NB4 (cell line): ENCODE results near the gene ABLIM3.

ENCODE experiments used
- DNase-seq: peaks from one replicate; pipeline ENCODE4 v3.0.0; 2010; ENCODE audit warnings: low read depth
- H3K4me3 ChIP-seq: one replicate; pipeline ENCODE4 v1.5.1; 2011; ENCODE audit warnings: mild to moderate bottlenecking, low read depth, low read length, moderate library complexity
- CTCF ChIP-seq: IDR thresholded peaks from one replicate; pipeline ENCODE4 v1.5.1; 2012; ENCODE audit warnings: low read depth, low read length
- MAX ChIP-seq: IDR thresholded peaks from 2 replicates; pipeline ENCODE4 v1.6.1; 2011; ENCODE audit warnings: low read depth, low read length
- MYC ChIP-seq: IDR thresholded peaks from 2 replicates; pipeline ENCODE4 v1.6.1; 2011; ENCODE audit warnings: low read depth, low read length
- POLR2A ChIP-seq: IDR thresholded peaks from 2 replicates; pipeline ENCODE4 v1.6.1; 2011; ENCODE audit warnings: mild to moderate bottlenecking; ENCODE audit not compliant: insufficient read length; ENCODE audit errors: extremely low read depth

ABLIM3 gene

GRCh38 chr5:149162401-149163084 lies 21.2 kb downstream of the ABLIM3 start:
- DNase-seq = no peak
- no peak overlapping the region for H3K4me3 ChIP-seq
- TF ChIP-seq POLR2A (no peak), MYC (no peak), CTCF (no peak), MAX (no peak)

DNA sequence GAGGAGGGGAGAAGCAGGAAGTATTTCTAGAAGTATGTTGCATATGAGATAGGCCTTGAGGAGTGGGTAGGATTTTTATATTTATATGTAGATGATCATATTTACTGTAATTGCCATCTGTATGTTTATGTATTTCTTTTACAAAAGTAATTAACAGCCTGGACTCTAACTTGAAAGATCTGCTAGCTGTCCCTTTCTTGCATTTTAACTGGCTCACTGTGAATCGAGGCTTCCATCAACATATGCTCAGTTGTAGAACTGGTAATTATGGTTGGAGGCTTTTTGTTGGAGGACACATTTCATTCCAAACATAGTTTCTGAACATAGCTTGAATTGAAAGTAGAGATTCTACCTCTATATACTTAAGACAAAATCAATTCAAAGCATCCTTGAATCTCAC lies 23.4 kb downstream of the ABLIM3 start:
- TF ChIP-seq CTCF (no peak), POLR2A (no peak), MYC (no peak), MAX (no peak)
- DNase-seq = no peak

DNA sequence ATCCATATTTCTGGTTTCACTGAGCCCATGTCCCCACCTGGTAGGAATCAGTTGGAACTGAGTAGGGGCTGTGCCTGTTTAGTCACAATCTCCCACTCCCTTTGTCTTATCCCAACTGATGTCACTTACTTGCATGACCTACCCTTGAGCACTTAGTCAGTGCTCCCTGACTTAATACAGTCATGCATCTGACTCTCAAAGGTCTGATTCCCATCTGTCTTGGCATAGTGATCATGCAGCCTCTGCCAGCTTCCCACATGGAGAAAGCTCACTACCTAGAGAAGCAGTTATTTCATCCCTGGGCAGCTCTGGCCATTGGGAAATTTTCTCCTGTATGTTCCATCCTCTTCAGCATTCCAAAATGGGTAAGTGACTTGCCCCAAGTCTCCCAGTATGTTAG lies 24.8 kb downstream of the ABLIM3 start:
- TF ChIP-seq MYC (no peak), CTCF (no peak), MAX (no peak), POLR2A (no peak)
- H3K4me3 ChIP-seq = no peak overlapping the region
- no peak for DNase-seq

More for the DNA sequence above, 23.4 kb downstream of the ABLIM3 start:
- H3K4me3 ChIP-seq = no peak overlapping the region

DNA sequence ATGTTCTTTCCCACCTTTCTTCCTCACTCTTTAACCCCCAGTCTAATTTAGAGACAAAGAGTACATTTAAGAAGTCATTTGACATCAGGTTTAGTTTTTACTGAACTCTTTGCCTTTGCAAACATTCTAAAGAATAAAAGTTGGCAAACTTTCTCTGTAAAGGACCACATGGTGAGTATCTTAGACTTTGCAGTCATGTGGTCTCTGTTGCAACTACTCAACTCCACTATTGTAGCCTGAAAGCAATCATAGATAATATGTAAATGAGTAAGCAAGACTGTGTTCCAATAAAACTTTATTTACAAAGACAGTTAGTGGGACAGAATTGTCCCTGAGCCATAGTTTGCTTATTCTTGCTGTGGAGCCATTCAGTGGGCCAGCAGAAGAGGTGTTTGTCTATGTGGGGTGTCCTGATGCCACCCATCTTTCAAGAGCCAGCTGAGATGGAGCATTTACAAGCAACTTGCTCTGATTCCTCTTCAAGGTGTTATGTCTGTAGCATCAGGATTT lies 25.4 kb downstream of the ABLIM3 start:
- no peak for DNase-seq
- TF ChIP-seq CTCF (no peak), MYC (no peak), MAX (no peak), POLR2A (no peak)
- no peak overlapping the region for H3K4me3 ChIP-seq

DNA sequence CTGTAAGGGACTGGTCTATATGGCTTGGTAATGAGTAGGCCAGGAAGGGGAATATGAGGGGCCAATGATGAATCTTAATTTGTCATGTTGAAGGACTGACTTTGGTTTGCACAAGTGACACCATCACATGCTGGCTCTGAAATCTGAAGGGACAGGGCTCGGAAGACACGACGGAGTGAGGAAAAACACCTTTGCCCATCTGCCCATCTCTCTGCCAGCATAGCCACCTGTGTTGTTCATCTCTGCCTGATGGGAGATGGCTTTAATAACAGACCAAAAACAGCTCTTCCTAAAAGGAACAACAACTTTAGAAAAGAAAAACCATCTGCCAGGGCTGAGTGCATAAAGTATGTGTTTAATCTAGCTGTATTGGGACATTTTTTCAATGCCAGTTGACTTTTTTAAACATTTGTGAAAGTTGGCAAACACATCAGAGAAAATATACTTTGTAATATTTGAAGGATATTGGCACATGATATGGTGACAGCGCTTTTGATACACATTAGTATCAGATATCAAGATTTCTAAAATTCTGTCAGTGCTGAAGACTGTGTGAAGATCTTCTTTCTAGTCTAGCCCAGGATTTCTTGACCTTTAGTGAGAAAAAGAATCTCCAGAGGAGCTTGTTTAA lies 27.1 kb downstream of the ABLIM3 start:
- TF ChIP-seq MAX (no peak), MYC (no peak)
- no peak overlapping the region for H3K4me3 ChIP-seq
- DNase-seq = no peak

GRCh38 chr5:149170299-149170698 lies 29.0 kb downstream of the ABLIM3 start:
- no peak overlapping the region for H3K4me3 ChIP-seq
- no peak for DNase-seq
- TF ChIP-seq POLR2A (no peak), CTCF (no peak), MYC (no peak), MAX (no peak)
